Tibial nerve (tissue), 4 donors: ENCODE data around the gene ARHGEF17. TPM values are rescaled to one million over a fixed set of nuclear protein-coding genes. Genes with fewer than 3 reads are reported as not detected.

ENCODE experiments used
- DNase-seq, 2 donors: peaks; one replicate each; pipeline ENCODE4 v3.0.0-alpha.2; 2019; ENCODE audit warnings: low spot score in 2 of 2
- H3K27ac ChIP-seq, 4 donors: fragments of 200-600 bp; sonication (generic) in 3 of 4; one replicate each; pipeline ENCODE4 v1.5.1; 2017 to 2019; ENCODE audit warnings: mild to moderate bottlenecking in 1 of 4
- H3K27me3 ChIP-seq, 2 donors: fragments of 200-600 bp; sonication (generic) in 1 of 2; one replicate each; pipeline versions ENCODE4 v1.5.1 to v1.6.0; 2017 to 2019
- H3K36me3 ChIP-seq, 3 donors: fragments of 200-600 bp; sonication (generic); one replicate each; pipeline ENCODE4 v1.5.1; 2018 to 2019
- H3K4me1 ChIP-seq, 4 donors: fragments of 200-600 bp; sonication (generic) in 3 of 4; one replicate each; pipeline ENCODE4 v1.5.1; 2017 to 2019
- H3K4me3 ChIP-seq, 4 donors: fragments of 200-600 bp; sonication (generic) in 3 of 4; one replicate each; pipeline ENCODE4 v1.5.1; 2017 to 2019; ENCODE audit warnings: mild to moderate bottlenecking in 1 of 4, moderate library complexity in 1 of 4
- H3K9me3 ChIP-seq, 4 donors: fragments of 200-600 bp; sonication (generic) in 3 of 4; one replicate each; pipeline ENCODE4 v1.5.1; 2017 to 2019
- EP300 ChIP-seq, 2 donors: sonication (generic); formaldehyde crosslinking; IDR thresholded peaks; one replicate each; pipeline ENCODE4 v1.6.1; 2017; ENCODE audit warnings: antibody characterized with exemption in 2 of 2, mild to moderate bottlenecking in 1 of 2
- POLR2A ChIP-seq, 2 donors: fragments of 450-650 bp; IDR thresholded peaks; one replicate each; pipeline ENCODE4 v1.6.1; 2017; ENCODE audit warnings: antibody characterized with exemption in 2 of 2, mild to moderate bottlenecking in 2 of 2, moderate library complexity in 2 of 2
- WGBS, 2 donors: methylation state at CpG; one replicate each; pipeline ENCODE4 v1.1.5; 2018; 5-methylcytosine and 5-hydroxymethylcytosine counted together
- total RNA-seq, 4 donors: library from RNA; depleted of rRNA; stranded (reverse); fragments of >200 nt; gene quantifications; one replicate each; pipeline ENCODE4 v1.1.0, GENCODE V29; 2016
- TF ChIP-seq, protein P1 (sequence below), 5 experiments: fragments of 200-600 bp in 3 of 5; fragments of 450-650 bp in 2 of 5; sonication (generic) in 3 of 5; IDR thresholded peaks; one replicate each; pipeline ENCODE4 v1.5.1; 2016 to 2019; ENCODE audit warnings: antibody characterized with exemption in 5 of 5, mild to moderate bottlenecking in 3 of 5, moderate library complexity in 2 of 5

ARHGEF17 gene
- total RNA-seq, 4 donors from 2014 or later: 102 to 135 (median 112) TPM

DNA sequence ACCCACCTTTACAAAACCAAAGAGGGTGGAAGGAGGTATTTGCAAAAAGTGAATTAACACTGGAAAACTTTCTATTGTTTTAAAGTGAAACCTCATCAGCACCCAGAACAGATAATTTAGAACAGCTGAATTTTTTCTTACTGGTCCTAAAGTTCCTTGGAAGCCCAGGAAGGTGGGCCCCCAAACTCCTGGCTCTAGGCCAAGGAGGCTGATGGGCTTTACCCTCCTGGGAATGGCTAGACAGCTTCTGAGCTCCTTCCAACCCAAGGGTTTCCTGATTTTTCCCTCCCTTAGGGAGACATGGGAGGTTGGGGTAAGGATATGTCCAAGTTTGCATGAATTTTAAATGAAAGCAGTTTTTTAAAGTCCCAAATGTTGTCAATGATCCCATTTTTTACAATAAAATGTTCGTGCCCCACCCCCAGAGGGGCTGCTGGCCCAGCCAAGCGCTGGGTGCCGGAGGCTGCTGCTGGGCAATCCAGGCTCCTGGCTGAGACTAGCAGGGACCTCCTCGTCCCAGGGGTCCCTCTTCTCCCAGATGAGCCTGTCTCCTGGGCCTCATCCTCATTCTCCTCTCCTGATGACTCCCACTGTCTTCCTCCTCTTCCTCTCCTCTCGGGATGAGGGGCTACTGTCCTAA, 96.5 kb downstream of the ARHGEF17 start:
- no peaks in the 10 kb centered on the region for H3K27me3 ChIP-seq
- no peak for DNase-seq
- no peaks in the 10 kb centered on the region for H3K9me3 ChIP-seq
- no peak overlapping the region for H3K4me3 ChIP-seq
- no peak overlapping the region for H3K27ac ChIP-seq
- peaks cover 0 to 60% (median 0%) of the 10 kb centered on the region in 3 donors for H3K36me3 ChIP-seq
- WGBS, 2 donors: 71 to 80% methylated on average over 5 of the region's 5 CpGs
- peaks cover 0 to 25% (median 0%) of the 10 kb centered on the region in 4 donors for H3K4me1 ChIP-seq
- TF ChIP-seq, protein P1, sequence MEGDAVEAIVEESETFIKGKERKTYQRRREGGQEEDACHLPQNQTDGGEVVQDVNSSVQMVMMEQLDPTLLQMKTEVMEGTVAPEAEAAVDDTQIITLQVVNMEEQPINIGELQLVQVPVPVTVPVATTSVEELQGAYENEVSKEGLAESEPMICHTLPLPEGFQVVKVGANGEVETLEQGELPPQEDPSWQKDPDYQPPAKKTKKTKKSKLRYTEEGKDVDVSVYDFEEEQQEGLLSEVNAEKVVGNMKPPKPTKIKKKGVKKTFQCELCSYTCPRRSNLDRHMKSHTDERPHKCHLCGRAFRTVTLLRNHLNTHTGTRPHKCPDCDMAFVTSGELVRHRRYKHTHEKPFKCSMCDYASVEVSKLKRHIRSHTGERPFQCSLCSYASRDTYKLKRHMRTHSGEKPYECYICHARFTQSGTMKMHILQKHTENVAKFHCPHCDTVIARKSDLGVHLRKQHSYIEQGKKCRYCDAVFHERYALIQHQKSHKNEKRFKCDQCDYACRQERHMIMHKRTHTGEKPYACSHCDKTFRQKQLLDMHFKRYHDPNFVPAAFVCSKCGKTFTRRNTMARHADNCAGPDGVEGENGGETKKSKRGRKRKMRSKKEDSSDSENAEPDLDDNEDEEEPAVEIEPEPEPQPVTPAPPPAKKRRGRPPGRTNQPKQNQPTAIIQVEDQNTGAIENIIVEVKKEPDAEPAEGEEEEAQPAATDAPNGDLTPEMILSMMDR (IDR thresholded peaks at IDR 0.05): no peak
- no peak for TF ChIP-seq POLR2A (IDR thresholded peaks at IDR 0.05)
- TF ChIP-seq EP300 (IDR thresholded peaks at IDR 0.05): no peak

DNA sequence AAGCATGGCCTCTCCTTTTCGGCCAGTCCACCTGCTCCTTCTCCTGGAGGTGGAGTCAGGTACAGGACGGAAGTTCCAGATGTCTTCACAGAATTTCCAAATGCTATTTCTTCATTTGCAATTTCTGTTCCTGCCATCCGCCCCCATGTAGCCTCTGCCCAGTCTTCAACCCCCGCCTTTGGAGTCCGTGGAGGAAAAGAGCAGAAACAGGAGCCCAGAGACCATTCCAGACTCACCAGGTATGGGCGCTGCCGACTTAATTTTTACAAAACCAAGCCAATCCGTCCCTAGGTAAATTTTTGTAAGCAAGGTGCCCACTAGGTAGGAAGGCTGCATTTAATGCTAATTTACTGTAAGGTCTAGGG, 97.1 kb downstream of the ARHGEF17 start:
- peaks cover 0 to 61% (median 0%) of the 10 kb centered on the region in 3 donors for H3K36me3 ChIP-seq
- no peaks in the 10 kb centered on the region for H3K9me3 ChIP-seq
- WGBS, 2 donors: 88 to 92% methylated on average over 8 of the region's 8 CpGs
- no peaks in the 10 kb centered on the region for H3K27me3 ChIP-seq
- TF ChIP-seq POLR2A (IDR thresholded peaks at IDR 0.05) (no peak), EP300 (IDR thresholded peaks at IDR 0.05) (no peak)
- TF ChIP-seq, protein P1 (IDR thresholded peaks at IDR 0.05): no peak
- H3K4me3 ChIP-seq: no peak overlapping the region
- DNase-seq: no peak
- peaks cover 0 to 25% (median 0%) of the 10 kb centered on the region in 4 donors for H3K4me1 ChIP-seq
- H3K27ac ChIP-seq: peak overlapping the region in 1 of 4 donors; percentile 29

DNA sequence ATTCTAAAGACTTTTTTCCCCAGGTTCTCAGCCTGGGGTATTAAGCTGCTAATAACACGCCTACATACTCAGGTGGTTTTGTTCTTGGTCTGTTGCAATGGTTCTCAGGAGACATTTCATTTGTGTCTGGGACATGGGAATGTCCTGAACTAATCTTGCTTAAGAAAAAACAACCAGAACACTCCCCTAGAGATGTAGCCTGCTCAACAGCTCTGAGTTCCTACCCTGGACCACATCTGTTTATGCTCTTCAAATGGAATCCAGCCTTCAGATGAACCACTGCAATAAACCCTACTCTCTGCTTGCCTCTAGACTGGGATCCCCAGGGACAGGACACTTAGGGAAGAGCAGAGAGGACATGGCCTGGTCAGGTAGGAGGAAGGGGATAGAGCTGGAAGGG, 98.1 kb downstream of the ARHGEF17 start:
- no peak for TF ChIP-seq POLR2A (IDR thresholded peaks at IDR 0.05)
- TF ChIP-seq EP300 (IDR thresholded peaks at IDR 0.05): no peak
- TF ChIP-seq, protein P1 (IDR thresholded peaks at IDR 0.05): no peak
- Histone ChIP-seq H3K36me3 (peaks cover 0 to 67% (median 0%) of the 10 kb centered on the region in 3 donors), H3K4me1 (peaks cover 0 to 29% (median 0%) of the 10 kb centered on the region in 4 donors), H3K27me3 (no peaks in the 10 kb centered on the region), H3K27ac (no peak overlapping the region), H3K9me3 (no peaks in the 10 kb centered on the region), H3K4me3 (no peak overlapping the region)
- no peak for DNase-seq
- WGBS, 2 donors: 76 to 82% methylated on average over 1 of the region's 1 CpG

DNA sequence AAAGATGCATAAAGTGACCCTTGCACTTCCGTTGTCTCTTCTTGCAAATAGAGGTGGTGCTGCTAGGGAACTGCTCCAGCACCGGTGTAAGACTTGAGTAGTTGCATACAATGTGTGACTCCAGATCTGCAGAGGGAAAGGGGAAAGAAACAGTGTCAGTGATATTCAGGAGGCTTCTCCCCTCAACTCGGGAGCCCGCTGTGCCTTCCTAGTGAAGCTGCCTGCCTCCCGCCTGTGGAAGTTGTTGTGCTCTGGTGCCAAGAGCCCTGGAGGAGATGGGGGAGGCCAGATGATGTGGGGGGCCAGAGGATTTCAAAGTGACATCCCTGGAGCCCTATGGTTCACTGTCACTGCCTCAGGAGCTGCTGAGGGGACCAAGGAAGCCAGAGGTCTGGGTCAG, 98.5 kb downstream of the ARHGEF17 start:
- Histone ChIP-seq H3K36me3 (peaks cover 0 to 66% (median 0%) of the 10 kb centered on the region in 3 donors), H3K27ac (no peak overlapping the region), H3K9me3 (no peaks in the 10 kb centered on the region), H3K27me3 (no peaks in the 10 kb centered on the region), H3K4me1 (peaks cover 0 to 34% (median 1%) of the 10 kb centered on the region in 4 donors), H3K4me3 (no peak overlapping the region)
- 75 to 80% methylated on average over 5 of the region's 5 CpGs for WGBS, 2 donors
- no peak for DNase-seq
- TF ChIP-seq EP300 (IDR thresholded peaks at IDR 0.05) (no peak), POLR2A (IDR thresholded peaks at IDR 0.05) (no peak)
- TF ChIP-seq, protein P1 (IDR thresholded peaks at IDR 0.05): no peak

DNA sequence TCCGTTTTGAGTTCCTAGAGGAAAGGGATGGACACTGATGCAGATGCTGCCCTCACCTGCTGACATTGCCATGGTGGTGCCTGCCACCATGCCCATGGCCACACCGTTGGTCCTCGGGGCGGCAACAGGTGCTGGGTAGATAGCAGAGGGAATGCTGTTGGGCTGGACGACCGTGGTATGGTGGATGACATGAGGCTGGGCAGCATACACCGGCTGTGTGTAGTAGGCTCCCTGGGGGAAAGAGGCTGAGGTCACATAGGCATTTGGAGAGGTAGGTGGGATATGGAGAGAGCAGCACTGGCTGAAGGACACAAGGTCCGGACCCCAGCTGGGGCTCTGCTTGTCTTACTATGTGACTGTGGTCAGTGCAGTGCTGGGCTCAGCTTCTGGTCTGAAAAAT, 101.4 kb downstream of the ARHGEF17 start:
- no peaks in the 10 kb centered on the region for H3K9me3 ChIP-seq
- H3K27ac ChIP-seq: no peak overlapping the region
- no peak overlapping the region for H3K4me3 ChIP-seq
- 94% methylated on average over 5 to 8 of the region's 8 CpGs for WGBS, 2 donors
- peaks cover 0 to 52% (median 14%) of the 10 kb centered on the region in 4 donors for H3K4me1 ChIP-seq
- H3K36me3 ChIP-seq: peaks cover 0 to 56% (median 0%) of the 10 kb centered on the region in 3 donors
- DNase-seq: no peak
- TF ChIP-seq, protein P1 (IDR thresholded peaks at IDR 0.05): no peak
- TF ChIP-seq EP300 (IDR thresholded peaks at IDR 0.05): no peak
- no peak for TF ChIP-seq POLR2A (IDR thresholded peaks at IDR 0.05)
- H3K27me3 ChIP-seq: no peaks in the 10 kb centered on the region
